ENCODE results near the gene SRSF5. TPM values are rescaled to one million over a fixed set of nuclear protein-coding genes. Genes with fewer than 3 reads are reported as not detected.

SRSF5 gene
- total and polyA plus RNA-seq, 2 of the 8 experiments (the other 6 are each of a cell fraction or from before 2014, with no cell fraction given): 101 to 238 TPM

- H3K56ac ChIP-seq (replicated peaks; ENCODE audit: insufficient read length, low read depth, low read length): no peak overlapping the region
- H3K79me2 ChIP-seq (ENCODE audit: control insufficient read depth in 1 of 2, insufficient read depth in 2 of 2, low read length in 2 of 2): no peaks in the 10 kb centered on the region
- peaks cover 3% of the 10 kb centered on the region; the same call in 1 of the 2 replicates for H3K23me2 ChIP-seq (ENCODE audit: low read depth, low read length)
- H3K4me2 ChIP-seq (ENCODE audit: insufficient read depth in 1 of 2, low read depth in 2 of 2, low read length in 2 of 2): peak overlapping the region; percentile 0 to 70; a peak in 3 of 4 replicates
- H2BK15ac ChIP-seq (ENCODE audit: low read length): no peak overlapping the region
- peak overlapping the region; percentile 30 for H4K5ac ChIP-seq (ENCODE audit: insufficient read length, low read depth, low read length)
- H3K18ac ChIP-seq (ENCODE audit: extremely low read depth, low read length): no peak overlapping the region; the same call in 1 of the 2 replicates
- FAIRE-seq: no peak
- H2BK20ac ChIP-seq (ENCODE audit: low read length): no peak overlapping the region
- H3K4me3 ChIP-seq (ENCODE audit: extremely low read depth in 1 of 4, insufficient read depth in 2 of 4, low read depth in 3 of 4, low read length in 4 of 4): peak overlapping the region in 3 of 4 experiments; percentile 16 to 52 (median 34); a peak in 5 of 8 replicates
- H3K9me3 ChIP-seq (ENCODE audit: insufficient read depth in 2 of 2, low read depth in 1 of 2, low read length in 1 of 2): no peaks in the 10 kb centered on the region
- peak overlapping the region; percentile 88; the same call in 1 of the 2 replicates for H2AFZ ChIP-seq (ENCODE audit: low read length)
- H3K27ac ChIP-seq (ENCODE audit: low read depth, low read length): no peak overlapping the region
- POLR2A ChIA-PET (ENCODE audit: partially characterized antibody): interaction anchor here (0.9 to 1.5 kb wide), 3 partner anchors 14 to 115 kb away, joined by 3 read pairs; no protein-coding TSS in a partner anchor
- peak overlapping the region in 2 of 4 experiments; percentile 23 to 25; a peak in 2 of 7 replicates for H3K9ac ChIP-seq (replicated peaks in 1 of 4; ENCODE audit: extremely low read depth in 1 of 4, low read depth in 3 of 4, low read length in 3 of 4)
- H2AK5ac ChIP-seq (ENCODE audit: low read depth, low read length): no peak overlapping the region
- 0 out of 2 replicates have a peak overlapping the region, but pooled peaks have one; percentile 50 for H2BK12ac ChIP-seq (ENCODE audit: low read depth, low read length)
- 32% methylated on average over 48 of the region's 51 CpGs; no CpG with 5 or more reads in 1 of the 2 experiments for WGBS, 2 experiments (ENCODE audit: extremely low coverage in 1 of 2, insufficient coverage in 1 of 2, insufficient read length in 1 of 2, insufficient replicate concordance in 2 of 2, low coverage in 1 of 2, low lambda C conversion rate in 2 of 2, missing lambda C conversion rate in 1 of 2)
- peak in 1 of 2 experiments; percentile 93 for DNase-seq (ENCODE audit: low read depth in 1 of 2, low spot score in 2 of 2)
- H3K79me1 ChIP-seq (ENCODE audit: low read depth, low read length): no peaks in the 10 kb centered on the region
- no peaks in the 10 kb centered on the region for H3K36me3 ChIP-seq (ENCODE audit: control insufficient read depth in 2 of 4, insufficient read depth in 4 of 4, low read length in 3 of 4)
- H4K20me1 ChIP-seq (replicated peaks in 1 of 2; ENCODE audit: control insufficient read depth in 1 of 2, insufficient read depth in 2 of 2, low read length in 2 of 2): no peaks in the 10 kb centered on the region
- H3K4ac ChIP-seq (replicated peaks; ENCODE audit: insufficient read length, low read depth, low read length): peak overlapping the region; percentile 73
- no peak overlapping the region for H2BK120ac ChIP-seq (replicated peaks; ENCODE audit: low read depth, low read length)
- H3K4me1 ChIP-seq (replicated peaks in 1 of 4; ENCODE audit: control insufficient read depth in 3 of 4, insufficient read depth in 4 of 4, low read length in 3 of 4): no peaks in the 10 kb centered on the region; a peak in 3 of 7 replicates
- H3K23ac ChIP-seq (ENCODE audit: insufficient read length): no peak overlapping the region
- H4K91ac ChIP-seq (replicated peaks; ENCODE audit: insufficient read length, low read length): peak overlapping the region; percentile 86
- peaks cover 0 to 11% (median 9%) of the 10 kb centered on the region in 4 experiments; a peak in 5 of 7 replicates for H3K27me3 ChIP-seq (replicated peaks in 1 of 4; ENCODE audit: control insufficient read depth in 3 of 4, extremely low read depth in 1 of 4, insufficient read depth in 3 of 4, low read length in 3 of 4)
- H4K8ac ChIP-seq (ENCODE audit: extremely low read depth, insufficient read depth, low read length): 0 out of 2 replicates have a peak overlapping the region, but pooled peaks have one; percentile 69
- CTCF ChIA-PET (ENCODE audit: partially characterized antibody): interaction anchor here (0.6 to 4.2 kb wide), 48 partner anchors 9 to 587 kb away, joined by 3 to 47 read pairs (median 4); partner anchors contain the start of genes CCDC177, SRSF5 and SUSD6
- H3K14ac ChIP-seq (ENCODE audit: insufficient read length): no peak overlapping the region
- no peak overlapping the region for H2BK5ac ChIP-seq (ENCODE audit: low read depth, low read length)
- no peak for TF ChIP-seq SIX5 (IDR thresholded peaks at IDR 0.05; ENCODE audit: low read depth, low read length)
- TF ChIP-seq ATF3 (IDR thresholded peaks at IDR 0.05; ENCODE audit: insufficient read depth, low read depth, low read length): no peak
- TF ChIP-seq KDM4A (IDR thresholded peaks at IDR 0.05; ENCODE audit: low read depth, low read length, severe bottlenecking): peak; percentile 55
- 0 out of 2 replicates have a peak, but pooled peaks have one; percentile 13 for TF ChIP-seq EGR1 (IDR thresholded peaks at IDR 0.05; ENCODE audit: borderline replicate concordance, low read depth, low read length)
- no peak for TF ChIP-seq TEAD4 (IDR thresholded peaks at IDR 0.05; ENCODE audit: low read depth, low read length)
- 0 out of 3 replicates have a peak, but pooled peaks of 1 of the 2 experiments have one; percentile 35 for TF ChIP-seq EP300 (IDR thresholded peaks at IDR 0.05; ENCODE audit: borderline replicate concordance in 1 of 2, low read depth in 2 of 2, low read length in 2 of 2)
- TF ChIP-seq BACH1 (IDR thresholded peaks at IDR 0.05; ENCODE audit: low read length): peak; percentile 67; the same call in 1 of the 2 replicates
- TF ChIP-seq SAP30 (IDR thresholded peaks at IDR 0.05; ENCODE audit: insufficient read depth, insufficient replicate concordance, low read length): no peak
- no peak for TF ChIP-seq CTBP2 (IDR thresholded peaks at IDR 0.05; ENCODE audit: borderline replicate concordance, insufficient read depth, insufficient read length, low read length)
Observed at GRCh38 chr14:69726761-69727511, 40.0 kb upstream of the SRSF5 start.

All from H1 (cell line).